ENCODE results near the gene PSMB5. TPM values are rescaled to one million over a fixed set of nuclear protein-coding genes. Genes with fewer than 3 reads are reported as not detected.

The PSMB5 gene
- total and polyA plus RNA-seq, 2 of the 13 experiments (the other 11 are each of a cell fraction or from before 2014, with no cell fraction given): 705 to 871 TPM

- Histone ChIP-seq H3K36me3 (replicated peaks in 1 of 2; ENCODE audit: control insufficient read depth in 1 of 2, insufficient read depth in 2 of 2, low read length in 2 of 2) (no peaks in the 10 kb centered on the region), H3K79me2 (ENCODE audit: insufficient read depth, low read length) (no peaks in the 10 kb centered on the region), H3K4me3 (replicated peaks in 1 of 3; ENCODE audit: insufficient read depth in 1 of 3, low read depth in 2 of 3, low read length in 3 of 3) (no peak overlapping the region), H3K27me3 (ENCODE audit: control insufficient read depth in 1 of 2, insufficient read depth in 2 of 2, low read length in 2 of 2) (peaks cover 0 to 6% of the 10 kb centered on the region in 2 experiments; a peak in 1 of 5 replicates), H3K4me1 (ENCODE audit: insufficient read depth, low read length) (peaks cover 26% of the 10 kb centered on the region), H2AFZ (ENCODE audit: low read length) (no peak overlapping the region), H3K9me3 (ENCODE audit: low read length) (no peaks in the 10 kb centered on the region), H4K20me1 (ENCODE audit: insufficient read depth, low read length) (peaks cover 4% of the 10 kb centered on the region; the same call in 1 of the 2 replicates), H3K4me2 (ENCODE audit: low read depth, low read length) (no peak overlapping the region), H3K9ac (ENCODE audit: insufficient read depth, low read depth, low read length) (no peak overlapping the region), H3K27ac (ENCODE audit: extremely low read length, insufficient read depth, low read length) (no peak overlapping the region)
- in situ Hi-C loops (cut with HindIII; ENCODE audit: extremely low pct_ligation_motif_present, low pct_unique_long_range_greater_than_20kb): loop anchor here (5.0 kb wide), 2 partner anchors 66 to 496 kb away; no protein-coding TSS in a partner anchor
- DNase-seq (ENCODE audit: low spot score) (no peak), FAIRE-seq (no peak), ATAC-seq (no peak)
- CTCF ChIA-PET (ENCODE audit: low intra/inter-chr PET ratio, low total read pairs): interaction anchor here (5.3 to 8.5 kb wide), 3 partner anchors 59 to 80 kb away, joined by 29 to 173 read pairs (median 77); no protein-coding TSS in a partner anchor
- 83% methylated on average over 10 of the region's 10 CpGs for WGBS (ENCODE audit: low lambda C conversion rate)
- intact Hi-C loops (cut with micrococcal nuclease; ENCODE audit: unreplicated experiment): no loop called here
- POLR2A ChIA-PET: interaction anchor here (1.1 to 7.4 kb wide), 4 partner anchors 13 to 67 kb away, joined by 3 to 72 read pairs (median 3); partner anchors contain the start of genes ACIN1 and C14orf119
- no TSS peak for BruUV-seq (replicated peaks)
- TF ChIP-seq ZNF768 (CRISPR knock-in tag; IDR thresholded peaks at IDR 0.05) (0 out of 2 replicates have a peak, but pooled peaks have one; percentile 44), ZNF615 (CRISPR knock-in tag; IDR thresholded peaks at IDR 0.05; ENCODE audit: borderline replicate concordance) (no peak), CENPT (CRISPR knock-in tag; IDR thresholded peaks at IDR 0.05; ENCODE audit: low read depth) (0 out of 2 replicates have a peak, but pooled peaks have one; percentile 37), TERF1 (CRISPR knock-in tag; IDR thresholded peaks at IDR 0.05) (peak; percentile 62; the same call in 1 of the 2 replicates), NFYB (CRISPR knock-in tag; IDR thresholded peaks at IDR 0.05) (0 out of 2 replicates have a peak, but pooled peaks have one; percentile 2), GABPB1 (CRISPR knock-in tag; IDR thresholded peaks at IDR 0.05) (0 out of 2 replicates have a peak, but pooled peaks have one; percentile 18), ZNF563 (CRISPR knock-in tag; IDR thresholded peaks at IDR 0.05) (peak; percentile 31; the same call in 1 of the 2 replicates), ZNF225 (CRISPR knock-in tag; IDR thresholded peaks at IDR 0.05) (peak; percentile 85; the same call in 1 of the 2 replicates), ZNF333 (CRISPR knock-in tag; IDR thresholded peaks at IDR 0.05; ENCODE audit: borderline replicate concordance) (peak; percentile 37; the same call in 1 of the 2 replicates), ZNF235 (CRISPR knock-in tag; IDR thresholded peaks at IDR 0.05; ENCODE audit: borderline replicate concordance) (no peak), THAP8 (CRISPR knock-in tag; IDR thresholded peaks at IDR 0.05; ENCODE audit: borderline replicate concordance) (no peak), ZFP36L1 (CRISPR knock-in tag; IDR thresholded peaks at IDR 0.05) (no peak)
- TF ChIP-seq, protein P1, sequence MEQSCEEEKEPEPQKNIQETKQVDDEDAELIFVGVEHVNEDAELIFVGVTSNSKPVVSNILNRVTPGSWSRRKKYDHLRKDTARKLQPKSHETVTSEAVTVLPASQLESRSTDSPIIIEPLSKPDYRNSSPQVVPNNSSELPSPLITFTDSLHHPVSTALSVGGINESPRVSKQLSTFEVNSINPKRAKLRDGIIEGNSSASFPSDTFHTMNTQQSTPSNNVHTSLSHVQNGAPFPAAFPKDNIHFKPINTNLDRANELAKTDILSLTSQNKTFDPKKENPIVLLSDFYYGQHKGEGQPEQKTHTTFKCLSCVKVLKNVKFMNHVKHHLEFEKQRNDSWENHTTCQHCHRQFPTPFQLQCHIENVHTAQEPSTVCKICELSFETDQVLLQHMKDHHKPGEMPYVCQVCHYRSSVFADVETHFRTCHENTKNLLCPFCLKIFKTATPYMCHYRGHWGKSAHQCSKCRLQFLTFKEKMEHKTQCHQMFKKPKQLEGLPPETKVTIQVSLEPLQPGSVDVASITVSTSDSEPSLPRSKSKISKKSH (CRISPR knock-in tag; IDR thresholded peaks at IDR 0.05; ENCODE audit: borderline replicate concordance): peak; percentile 25; the same call in 1 of the 2 replicates
Measured at GRCh38 chr14:23053426-23053825, 18.7 kb upstream of the PSMB5 start.
